A549 (cell line): ENCODE data around the gene NADK.

Source experiments
- BHLHE40 ChIP-seq: IDR thresholded peaks from 2 replicates; pipeline ENCODE4 v1.6.1; 2012; ENCODE audit warnings: low read depth, low read length, inconsistent platforms
- CHD4 ChIP-seq: fragments of 200-600 bp; sonication (generic); IDR thresholded peaks from 2 replicates; pipeline ENCODE4 v1.6.1; 2016; ENCODE audit warnings: antibody characterized with exemption, mild to moderate bottlenecking, borderline replicate concordance
- NFE2L2 ChIP-seq: fragments of 150-350 bp; conservative IDR thresholded peaks from 2 replicates; pipeline ENCODE4 v1.6.1; 2014; ENCODE audit warnings: low read length
- POLR2A ChIP-seq: IDR thresholded peaks from 2 replicates; pipeline ENCODE4 v1.6.1; 2012; ENCODE audit warnings: mild to moderate bottlenecking, low read length
- RFX5 ChIP-seq: fragments of 450-650 bp; IDR thresholded peaks from 2 replicates; pipeline ENCODE4 v1.7.1; 2014; ENCODE audit warnings: antibody characterized with exemption, mild to moderate bottlenecking, moderate library complexity

- TF ChIP-seq RFX5: no peak
- no peak for TF ChIP-seq POLR2A
- TF ChIP-seq BHLHE40: no peak
- TF ChIP-seq CHD4: no peak
- TF ChIP-seq NFE2L2: no peak
Measured at GRCh38 chr1:1752636-1753606, 25.3 kb downstream of the NADK start.
